ENCODE data around the gene MMP2. TPM values are rescaled to one million over a fixed set of nuclear protein-coding genes. Genes with fewer than 3 reads are reported as not detected.

MMP2 gene
- total and polyA plus RNA-seq, 2 experiments from 2014 or later = 25.6 to 43.8 TPM

DNA sequence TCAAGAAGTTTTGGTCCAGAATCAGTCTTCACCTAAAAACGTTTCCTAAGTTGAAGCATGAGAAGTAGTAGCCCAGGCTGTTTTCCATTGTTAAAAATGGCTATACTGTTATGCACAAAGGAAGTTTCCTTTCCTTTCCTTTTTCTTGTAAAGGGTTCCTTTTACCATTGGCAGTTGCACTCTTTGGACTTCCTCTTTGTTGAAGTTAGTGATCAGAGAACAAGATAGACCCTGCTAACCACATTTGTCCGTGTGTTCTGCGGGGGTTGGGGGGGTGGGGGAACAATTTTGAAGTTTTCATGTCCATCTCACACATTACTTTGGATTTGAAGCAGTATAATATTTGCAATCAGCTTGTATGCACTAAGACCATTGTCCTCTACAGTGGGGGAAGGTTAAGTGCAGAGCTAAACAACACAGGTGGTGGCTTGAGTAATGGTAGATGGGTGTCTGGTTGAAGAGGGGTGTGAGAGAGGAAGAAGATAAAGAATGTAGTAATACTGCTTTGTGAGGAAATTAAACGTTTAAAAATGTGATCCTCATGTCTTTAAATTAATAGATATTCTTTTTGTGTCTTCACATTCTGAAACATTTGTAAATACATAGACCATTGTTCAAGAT lies 31.3 kb downstream of the MMP2 start:
- Histone ChIP-seq H3K9me2 (ENCODE audit: insufficient read depth) (0 out of 2 replicates have a peak, but pooled peaks cover 5% of the 10 kb centered on the region), H3K4me1 (ENCODE audit: insufficient read depth) (0 out of 2 replicates have a peak, but pooled peaks cover 4% of the 10 kb centered on the region), H3K36me3 (ENCODE audit: insufficient read depth) (no peaks in the 10 kb centered on the region), H3K79me2 (replicated peaks; ENCODE audit: insufficient read depth) (peaks cover 11% of the 10 kb centered on the region), H3F3A (replicated peaks; ENCODE audit: low read depth) (0 out of 2 replicates have a peak, but pooled peaks cover 3% of the 10 kb centered on the region), H3K4me2 (peak overlapping the region; percentile 84), H3K4me3 (peak overlapping the region; percentile 79), H3K27ac (ENCODE audit: low read depth) (no peak overlapping the region), H2AFZ (peak overlapping the region; percentile 93; the same call in 1 of the 2 replicates), H4K20me1 (replicated peaks; ENCODE audit: insufficient read depth) (no peaks in the 10 kb centered on the region; the same call in 1 of the 2 replicates), H3K27me3 (ENCODE audit: insufficient read depth) (no peaks in the 10 kb centered on the region)
- ATAC-seq = no peak
- DNase-seq (ENCODE audit: low spot score) = no peak
- H3K9me3 Mint-ChIP-seq = peaks cover 25% of the 10 kb centered on the region
- peak overlapping the region; percentile 72 for H3K4me3 Mint-ChIP-seq
- H3K27me3 Mint-ChIP-seq (ENCODE audit: insufficient read depth, low read depth, poor library complexity) = peaks cover 9% of the 10 kb centered on the region
- H3K27ac Mint-ChIP-seq = no peak overlapping the region
- peaks cover 34% of the 10 kb centered on the region for H3K36me3 Mint-ChIP-seq (ENCODE audit: low read depth)
- TF ChIP-seq ZNF114 (CRISPR knock-in tag; IDR thresholded peaks at IDR 0.05) (no peak), CREB1 (CRISPR knock-in tag; IDR thresholded peaks at IDR 0.05; ENCODE audit: low read depth) (no peak)
- H3K4me1 Mint-ChIP-seq = peaks cover 11% of the 10 kb centered on the region; the same call in 2 of the 3 replicates

DNA sequence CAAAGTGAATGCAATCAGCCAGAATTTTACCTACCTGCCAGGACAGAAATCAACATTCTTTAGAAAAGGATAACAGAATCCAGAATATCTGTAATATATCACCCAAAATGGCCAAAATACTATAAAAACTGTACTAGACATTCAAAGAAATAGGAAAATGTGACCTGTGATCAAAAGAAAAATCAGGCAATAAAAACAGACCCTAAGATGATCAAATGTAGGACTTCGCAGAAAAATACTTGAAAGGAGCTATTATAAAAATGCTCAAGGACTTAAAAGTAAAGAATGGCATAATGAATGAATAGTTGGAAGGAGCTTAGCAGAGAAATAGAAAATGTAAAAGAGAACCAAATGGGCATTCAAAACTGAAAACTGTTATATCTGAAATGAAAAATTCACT lies 33.9 kb downstream of the MMP2 start:
- Histone ChIP-seq H3K4me2 (no peak overlapping the region), H3K79me2 (replicated peaks; ENCODE audit: insufficient read depth) (peaks cover 11% of the 10 kb centered on the region), H3K9me2 (ENCODE audit: insufficient read depth) (0 out of 2 replicates have a peak, but pooled peaks cover 5% of the 10 kb centered on the region), H3K4me1 (ENCODE audit: insufficient read depth) (0 out of 2 replicates have a peak, but pooled peaks cover 4% of the 10 kb centered on the region), H3K27ac (ENCODE audit: low read depth) (no peak overlapping the region), H3K27me3 (ENCODE audit: insufficient read depth) (no peaks in the 10 kb centered on the region), H3F3A (replicated peaks; ENCODE audit: low read depth) (0 out of 2 replicates have a peak, but pooled peaks cover 3% of the 10 kb centered on the region), H2AFZ (no peak overlapping the region), H3K36me3 (ENCODE audit: insufficient read depth) (no peaks in the 10 kb centered on the region), H3K4me3 (no peak overlapping the region), H4K20me1 (replicated peaks; ENCODE audit: insufficient read depth) (no peaks in the 10 kb centered on the region; the same call in 1 of the 2 replicates)
- no peak for ATAC-seq
- no peak for TF ChIP-seq STAT1 (IDR thresholded peaks at IDR 0.05; ENCODE audit: unreplicated experiment)
- TF ChIP-seq, protein P1, sequence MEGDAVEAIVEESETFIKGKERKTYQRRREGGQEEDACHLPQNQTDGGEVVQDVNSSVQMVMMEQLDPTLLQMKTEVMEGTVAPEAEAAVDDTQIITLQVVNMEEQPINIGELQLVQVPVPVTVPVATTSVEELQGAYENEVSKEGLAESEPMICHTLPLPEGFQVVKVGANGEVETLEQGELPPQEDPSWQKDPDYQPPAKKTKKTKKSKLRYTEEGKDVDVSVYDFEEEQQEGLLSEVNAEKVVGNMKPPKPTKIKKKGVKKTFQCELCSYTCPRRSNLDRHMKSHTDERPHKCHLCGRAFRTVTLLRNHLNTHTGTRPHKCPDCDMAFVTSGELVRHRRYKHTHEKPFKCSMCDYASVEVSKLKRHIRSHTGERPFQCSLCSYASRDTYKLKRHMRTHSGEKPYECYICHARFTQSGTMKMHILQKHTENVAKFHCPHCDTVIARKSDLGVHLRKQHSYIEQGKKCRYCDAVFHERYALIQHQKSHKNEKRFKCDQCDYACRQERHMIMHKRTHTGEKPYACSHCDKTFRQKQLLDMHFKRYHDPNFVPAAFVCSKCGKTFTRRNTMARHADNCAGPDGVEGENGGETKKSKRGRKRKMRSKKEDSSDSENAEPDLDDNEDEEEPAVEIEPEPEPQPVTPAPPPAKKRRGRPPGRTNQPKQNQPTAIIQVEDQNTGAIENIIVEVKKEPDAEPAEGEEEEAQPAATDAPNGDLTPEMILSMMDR (conservative IDR thresholded peaks at IDR 0.05; ENCODE audit: low read depth in 2 of 2) = no peak
- peaks cover 25% of the 10 kb centered on the region for H3K9me3 Mint-ChIP-seq
- H3K4me1 Mint-ChIP-seq = peaks cover 11% of the 10 kb centered on the region; the same call in 2 of the 3 replicates
- H3K27ac Mint-ChIP-seq = no peak overlapping the region
- peaks cover 35% of the 10 kb centered on the region for H3K36me3 Mint-ChIP-seq (ENCODE audit: low read depth)
- H3K27me3 Mint-ChIP-seq (ENCODE audit: insufficient read depth, low read depth, poor library complexity) = peaks cover 9% of the 10 kb centered on the region
- no peak overlapping the region for H3K4me3 Mint-ChIP-seq
- DNase-seq (ENCODE audit: low spot score) = no peak

GRCh38 chr16:55513616-55514015 lies 34.6 kb downstream of the MMP2 start:
- peaks cover 9% of the 10 kb centered on the region for H3K27me3 Mint-ChIP-seq (ENCODE audit: insufficient read depth, low read depth, poor library complexity)
- no peak overlapping the region for H2AFZ ChIP-seq
- no peak overlapping the region for H3K4me3 Mint-ChIP-seq
- peaks cover 11% of the 10 kb centered on the region; the same call in 2 of the 3 replicates for H3K4me1 Mint-ChIP-seq
- H3K79me2 ChIP-seq (replicated peaks; ENCODE audit: insufficient read depth) = peaks cover 11% of the 10 kb centered on the region
- H3K27me3 ChIP-seq (ENCODE audit: insufficient read depth) = no peaks in the 10 kb centered on the region
- DNase-seq (ENCODE audit: low spot score) = peak; percentile 27
- peaks cover 8% of the 10 kb centered on the region; the same call in 1 of the 2 replicates for H3K9me2 ChIP-seq (ENCODE audit: insufficient read depth)
- peaks cover 38% of the 10 kb centered on the region for H3K36me3 Mint-ChIP-seq (ENCODE audit: low read depth)
- no peak overlapping the region for H3K27ac ChIP-seq (ENCODE audit: low read depth)
- no peaks in the 10 kb centered on the region for H3K36me3 ChIP-seq (ENCODE audit: insufficient read depth)
- no peaks in the 10 kb centered on the region; the same call in 1 of the 2 replicates for H4K20me1 ChIP-seq (replicated peaks; ENCODE audit: insufficient read depth)
- H3K4me3 ChIP-seq = no peak overlapping the region
- 0 out of 2 replicates have a peak, but pooled peaks cover 4% of the 10 kb centered on the region for H3K4me1 ChIP-seq (ENCODE audit: insufficient read depth)
- H3K9me3 Mint-ChIP-seq = peaks cover 30% of the 10 kb centered on the region
- H3K4me2 ChIP-seq = no peak overlapping the region
- no peak overlapping the region for H3K27ac Mint-ChIP-seq
- no peak for ATAC-seq
- 0 out of 2 replicates have a peak, but pooled peaks cover 3% of the 10 kb centered on the region for H3F3A ChIP-seq (replicated peaks; ENCODE audit: low read depth)
- no peak for TF ChIP-seq POLR2AphosphoS5 (IDR thresholded peaks at IDR 0.05; ENCODE audit: low read depth)
- TF ChIP-seq NANOG (IDR thresholded peaks at IDR 0.05; ENCODE audit: borderline replicate concordance) = no peak
- TF ChIP-seq, protein P2, sequence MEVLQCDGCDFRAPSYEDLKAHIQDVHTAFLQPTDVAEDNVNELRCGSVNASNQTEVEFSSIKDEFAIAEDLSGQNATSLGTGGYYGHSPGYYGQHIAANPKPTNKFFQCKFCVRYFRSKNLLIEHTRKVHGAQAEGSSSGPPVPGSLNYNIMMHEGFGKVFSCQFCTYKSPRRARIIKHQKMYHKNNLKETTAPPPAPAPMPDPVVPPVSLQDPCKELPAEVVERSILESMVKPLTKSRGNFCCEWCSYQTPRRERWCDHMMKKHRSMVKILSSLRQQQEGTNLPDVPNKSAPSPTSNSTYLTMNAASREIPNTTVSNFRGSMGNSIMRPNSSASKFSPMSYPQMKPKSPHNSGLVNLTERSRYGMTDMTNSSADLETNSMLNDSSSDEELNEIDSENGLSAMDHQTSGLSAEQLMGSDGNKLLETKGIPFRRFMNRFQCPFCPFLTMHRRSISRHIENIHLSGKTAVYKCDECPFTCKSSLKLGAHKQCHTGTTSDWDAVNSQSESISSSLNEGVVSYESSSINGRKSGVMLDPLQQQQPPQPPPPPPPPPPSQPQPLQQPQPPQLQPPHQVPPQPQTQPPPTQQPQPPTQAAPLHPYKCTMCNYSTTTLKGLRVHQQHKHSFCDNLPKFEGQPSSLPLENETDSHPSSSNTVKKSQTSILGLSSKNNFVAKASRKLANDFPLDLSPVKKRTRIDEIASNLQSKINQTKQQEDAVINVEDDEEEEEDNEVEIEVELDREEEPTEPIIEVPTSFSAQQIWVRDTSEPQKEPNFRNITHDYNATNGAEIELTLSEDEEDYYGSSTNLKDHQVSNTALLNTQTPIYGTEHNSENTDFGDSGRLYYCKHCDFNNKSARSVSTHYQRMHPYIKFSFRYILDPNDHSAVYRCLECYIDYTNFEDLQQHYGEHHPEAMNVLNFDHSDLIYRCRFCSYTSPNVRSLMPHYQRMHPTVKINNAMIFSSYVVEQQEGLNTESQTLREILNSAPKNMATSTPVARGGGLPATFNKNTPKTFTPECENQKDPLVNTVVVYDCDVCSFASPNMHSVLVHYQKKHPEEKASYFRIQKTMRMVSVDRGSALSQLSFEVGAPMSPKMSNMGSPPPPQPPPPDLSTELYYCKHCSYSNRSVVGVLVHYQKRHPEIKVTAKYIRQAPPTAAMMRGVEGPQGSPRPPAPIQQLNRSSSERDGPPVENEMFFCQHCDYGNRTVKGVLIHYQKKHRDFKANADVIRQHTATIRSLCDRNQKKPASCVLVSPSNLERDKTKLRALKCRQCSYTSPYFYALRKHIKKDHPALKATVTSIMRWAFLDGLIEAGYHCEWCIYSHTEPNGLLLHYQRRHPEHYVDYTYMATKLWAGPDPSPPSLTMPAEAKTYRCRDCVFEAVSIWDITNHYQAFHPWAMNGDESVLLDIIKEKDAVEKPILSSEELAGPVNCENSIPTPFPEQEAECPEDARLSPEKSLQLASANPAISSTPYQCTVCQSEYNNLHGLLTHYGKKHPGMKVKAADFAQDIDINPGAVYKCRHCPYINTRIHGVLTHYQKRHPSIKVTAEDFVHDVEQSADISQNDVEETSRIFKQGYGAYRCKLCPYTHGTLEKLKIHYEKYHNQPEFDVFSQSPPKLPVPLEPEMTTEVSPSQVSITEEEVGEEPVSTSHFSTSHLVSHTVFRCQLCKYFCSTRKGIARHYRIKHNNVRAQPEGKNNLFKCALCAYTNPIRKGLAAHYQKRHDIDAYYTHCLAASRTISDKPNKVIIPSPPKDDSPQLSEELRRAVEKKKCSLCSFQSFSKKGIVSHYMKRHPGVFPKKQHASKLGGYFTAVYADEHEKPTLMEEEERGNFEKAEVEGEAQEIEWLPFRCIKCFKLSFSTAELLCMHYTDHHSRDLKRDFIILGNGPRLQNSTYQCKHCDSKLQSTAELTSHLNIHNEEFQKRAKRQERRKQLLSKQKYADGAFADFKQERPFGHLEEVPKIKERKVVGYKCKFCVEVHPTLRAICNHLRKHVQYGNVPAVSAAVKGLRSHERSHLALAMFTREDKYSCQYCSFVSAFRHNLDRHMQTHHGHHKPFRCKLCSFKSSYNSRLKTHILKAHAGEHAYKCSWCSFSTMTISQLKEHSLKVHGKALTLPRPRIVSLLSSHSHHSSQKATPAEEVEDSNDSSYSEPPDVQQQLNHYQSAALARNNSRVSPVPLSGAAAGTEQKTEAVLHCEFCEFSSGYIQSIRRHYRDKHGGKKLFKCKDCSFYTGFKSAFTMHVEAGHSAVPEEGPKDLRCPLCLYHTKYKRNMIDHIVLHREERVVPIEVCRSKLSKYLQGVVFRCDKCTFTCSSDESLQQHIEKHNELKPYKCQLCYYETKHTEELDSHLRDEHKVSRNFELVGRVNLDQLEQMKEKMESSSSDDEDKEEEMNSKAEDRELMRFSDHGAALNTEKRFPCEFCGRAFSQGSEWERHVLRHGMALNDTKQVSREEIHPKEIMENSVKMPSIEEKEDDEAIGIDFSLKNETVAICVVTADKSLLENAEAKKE (CRISPR knock-in tag; IDR thresholded peaks at IDR 0.05) = no peak

All from GM23338 (cell line).